ENCODE results near the gene CYP2C9. TPM values are rescaled to one million over a fixed set of nuclear protein-coding genes. Genes with fewer than 3 reads are reported as not detected.
A peak's percentile ranks its signal among the peaks of the same experiment; 100 is the strongest.
"Not testable (repeated sequence)": the region's sequence is repeated elsewhere in the genome, so short reads cannot be mapped to it uniquely, and the experiment has no call there.

Gene CYP2C9
- not detected in 2 replicates for total RNA-seq
- polyA plus RNA-seq (2012), result not detected

GRCh38 chr10:94938383-94938782, at the start of gene CYP2C9:
TSS of gene CYP2C9 (plus strand) at chr10:94938658. CDS start at chr10:94938683, 25 bp downstream.
- DNase-seq (ENCODE audit: low read depth), result no peak

GRCh38 chr10:94889123-94889522, 49.3 kb upstream of the CYP2C9 start:
- DNase-seq (ENCODE audit: low read depth), result no peak

GRCh38 chr10:94890264-94891022, 48.0 kb upstream of the CYP2C9 start:
- no peak for DNase-seq (ENCODE audit: low read depth)

GRCh38 chr10:94898414-94898813, 40.0 kb upstream of the CYP2C9 start:
- DNase-seq (ENCODE audit: low read depth), result not testable (repeated sequence)

- DNase-seq (ENCODE audit: low read depth), result no peak
These were observed 36.4 kb upstream of the CYP2C9 start for GRCh38 chr10:94902080-94902479.

- no peak for DNase-seq (ENCODE audit: low read depth)
These were observed 35.9 kb upstream of the CYP2C9 start for GRCh38 chr10:94902570-94902969.

- not testable (repeated sequence) for DNase-seq (ENCODE audit: low read depth)
These were observed 33.8 kb upstream of the CYP2C9 start for GRCh38 chr10:94904506-94905148.

- no peak for DNase-seq (ENCODE audit: low read depth)
These were observed 22.0 kb upstream of the CYP2C9 start for GRCh38 chr10:94916423-94916822.

GRCh38 chr10:94936721-94937120, 1.7 kb upstream of the CYP2C9 start:
- no peak for DNase-seq (ENCODE audit: low read depth)

- DNase-seq (ENCODE audit: low read depth), result not testable (repeated sequence)
These were observed 5.1 kb downstream of the CYP2C9 start for GRCh38 chr10:94943432-94944103.

- not testable (repeated sequence) for DNase-seq (ENCODE audit: low read depth)
These were observed 7.7 kb downstream of the CYP2C9 start for GRCh38 chr10:94946181-94946580.

- DNase-seq (ENCODE audit: low read depth), result peak; percentile 42
These were observed 25.4 kb downstream of the CYP2C9 start for GRCh38 chr10:94963901-94964300.

- DNase-seq (ENCODE audit: low read depth), result no peak
These were observed 45.1 kb downstream of the CYP2C9 start for GRCh38 chr10:94983555-94983954.

GRCh38 chr10:94989192-94989591, 50.7 kb downstream of the CYP2C9 start:
- no peak for DNase-seq (ENCODE audit: low read depth)

GRCh38 chr10:94991243-94991888, 52.9 kb downstream of the CYP2C9 start:
- no peak for DNase-seq (ENCODE audit: low read depth)

- no peak for DNase-seq (ENCODE audit: low read depth)
These were observed 54.4 kb downstream of the CYP2C9 start for GRCh38 chr10:94992811-94993210.

- no peak for DNase-seq (ENCODE audit: low read depth)
These were observed 59.3 kb downstream of the CYP2C9 start for GRCh38 chr10:94997741-94998174.

GRCh38 chr10:95026461-95026860, 88.0 kb downstream of the CYP2C9 start:
- no peak for DNase-seq (ENCODE audit: low read depth)

- no peak for DNase-seq (ENCODE audit: low read depth)
These were observed 93.2 kb downstream of the CYP2C9 start for GRCh38 chr10:95031656-95032055.

- DNase-seq (ENCODE audit: low read depth), result no peak
These were observed 95.9 kb downstream of the CYP2C9 start for GRCh38 chr10:95034401-95034800.

Measured in myocyte (in vitro differentiated cells).